KMS-11 (cell line): ENCODE results near the gene RAD51D.

Experiments
- H2AFZ ChIP-seq: fragments of 200-600 bp; sonication (generic); 2 replicates; pipeline ENCODE4 v1.6.1; 2016; ENCODE audit warnings: antibody characterized with exemption, mixed run types, low read depth
- H3K27ac ChIP-seq: fragments of 200-600 bp; sonication (generic); 2 replicates; pipeline ENCODE4 v1.6.1; 2016; ENCODE audit warnings: mild to moderate bottlenecking, mixed run types
- H3K27me3 ChIP-seq: fragments of 200-600 bp; sonication (generic); 2 replicates; pipeline ENCODE4 v1.6.1; 2017; ENCODE audit warnings: mild to moderate bottlenecking, low read depth, mixed run types, moderate library complexity; ENCODE audit not compliant: insufficient read depth
- H3K36me3 ChIP-seq: fragments of 200-600 bp; sonication (generic); 2 replicates; pipeline ENCODE4 v1.6.1; 2017; ENCODE audit warnings: mild to moderate bottlenecking, mixed run types; ENCODE audit not compliant: insufficient read depth
- H3K4me1 ChIP-seq: fragments of 200-600 bp; sonication (generic); 2 replicates; pipeline ENCODE4 v1.6.1; 2016; ENCODE audit warnings: mild to moderate bottlenecking, low read depth, mixed run types; ENCODE audit not compliant: poor library complexity, severe bottlenecking
- H3K4me2 ChIP-seq: fragments of 200-600 bp; sonication (generic); 2 replicates; pipeline ENCODE4 v1.7.0; 2016; ENCODE audit warnings: mild to moderate bottlenecking, mixed run types
- H3K4me3 ChIP-seq: fragments of 200-600 bp; sonication (generic); IDR thresholded peaks from 2 replicates; pipeline ENCODE4 v1.6.1; 2017; ENCODE audit warnings: low read depth, low read length, mixed read lengths; ENCODE audit not compliant: insufficient read depth
- H3K79me2 ChIP-seq: fragments of 200-600 bp; sonication (generic); 2 replicates; pipeline ENCODE4 v1.6.1; 2016; ENCODE audit warnings: low read depth, mixed run types; ENCODE audit not compliant: insufficient read depth
- H3K9ac ChIP-seq: fragments of 200-600 bp; sonication (generic); 2 replicates; pipeline ENCODE4 v1.6.1; 2016; ENCODE audit warnings: mild to moderate bottlenecking, mixed run types
- H4K20me1 ChIP-seq: fragments of 200-600 bp; sonication (generic); 2 replicates; pipeline ENCODE4 v1.6.1; 2016; ENCODE audit warnings: mild to moderate bottlenecking, mixed run types; ENCODE audit not compliant: insufficient read depth
- TF ChIP-seq, protein P1 (sequence below): fragments of 200-600 bp; sonication (generic); conservative IDR thresholded peaks from 2 replicates; pipeline ENCODE4 v1.6.1; 2017; ENCODE audit warnings: low read depth, mild to moderate bottlenecking, antibody characterized with exemption, low read length, moderate library complexity, mixed read lengths

The RAD51D gene

DNA sequence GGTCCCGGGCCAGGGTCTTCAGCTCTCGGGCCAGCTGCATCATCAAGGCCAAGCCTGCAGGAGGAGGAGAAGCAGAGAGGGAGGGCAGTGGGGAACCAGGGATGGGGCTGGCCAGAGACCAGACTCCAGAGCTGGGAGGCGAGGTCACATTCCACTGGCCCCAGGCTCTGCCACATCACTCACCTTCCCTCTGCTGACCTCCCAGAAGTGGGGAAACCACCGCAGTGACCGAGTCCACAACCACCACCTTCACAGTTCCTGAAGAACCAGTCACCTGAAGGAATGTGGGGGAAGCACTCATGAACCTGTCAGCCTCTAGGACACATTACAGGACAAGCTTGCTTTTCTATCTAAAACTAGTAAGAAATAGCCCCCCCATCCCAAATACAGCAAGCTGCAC, 16.4 kb downstream of the RAD51D start:
- Histone ChIP-seq H3K36me3 (0 out of 2 replicates have a peak, but pooled peaks cover 5% of the 10 kb centered on the region), H4K20me1 (no peaks in the 10 kb centered on the region), H3K27me3 (no peaks in the 10 kb centered on the region), H3K4me1 (no peaks in the 10 kb centered on the region), H2AFZ (no peak overlapping the region), H3K4me3 (no peak overlapping the region), H3K27ac (no peak overlapping the region), H3K79me2 (no peaks in the 10 kb centered on the region), H3K4me2 (no peak overlapping the region), H3K9ac (no peak overlapping the region)
- TF ChIP-seq, protein P1, sequence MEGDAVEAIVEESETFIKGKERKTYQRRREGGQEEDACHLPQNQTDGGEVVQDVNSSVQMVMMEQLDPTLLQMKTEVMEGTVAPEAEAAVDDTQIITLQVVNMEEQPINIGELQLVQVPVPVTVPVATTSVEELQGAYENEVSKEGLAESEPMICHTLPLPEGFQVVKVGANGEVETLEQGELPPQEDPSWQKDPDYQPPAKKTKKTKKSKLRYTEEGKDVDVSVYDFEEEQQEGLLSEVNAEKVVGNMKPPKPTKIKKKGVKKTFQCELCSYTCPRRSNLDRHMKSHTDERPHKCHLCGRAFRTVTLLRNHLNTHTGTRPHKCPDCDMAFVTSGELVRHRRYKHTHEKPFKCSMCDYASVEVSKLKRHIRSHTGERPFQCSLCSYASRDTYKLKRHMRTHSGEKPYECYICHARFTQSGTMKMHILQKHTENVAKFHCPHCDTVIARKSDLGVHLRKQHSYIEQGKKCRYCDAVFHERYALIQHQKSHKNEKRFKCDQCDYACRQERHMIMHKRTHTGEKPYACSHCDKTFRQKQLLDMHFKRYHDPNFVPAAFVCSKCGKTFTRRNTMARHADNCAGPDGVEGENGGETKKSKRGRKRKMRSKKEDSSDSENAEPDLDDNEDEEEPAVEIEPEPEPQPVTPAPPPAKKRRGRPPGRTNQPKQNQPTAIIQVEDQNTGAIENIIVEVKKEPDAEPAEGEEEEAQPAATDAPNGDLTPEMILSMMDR: no peak

- H3K27me3 ChIP-seq: no peaks in the 10 kb centered on the region
- no peaks in the 10 kb centered on the region for H4K20me1 ChIP-seq
- no peak overlapping the region for H3K27ac ChIP-seq
- H3K4me2 ChIP-seq: no peak overlapping the region
- no peaks in the 10 kb centered on the region for H3K79me2 ChIP-seq
- no peak overlapping the region for H2AFZ ChIP-seq
- no peaks in the 10 kb centered on the region for H3K4me1 ChIP-seq
- no peak overlapping the region for H3K4me3 ChIP-seq
- H3K36me3 ChIP-seq: 0 out of 2 replicates have a peak, but pooled peaks cover 5% of the 10 kb centered on the region
- TF ChIP-seq, protein P1: no peak
- H3K9ac ChIP-seq: no peak overlapping the region
These were observed 17.9 kb downstream of the RAD51D start for GRCh38 chr17:35101725-35102124.

- Histone ChIP-seq H3K79me2 (no peaks in the 10 kb centered on the region), H3K4me1 (no peaks in the 10 kb centered on the region), H3K36me3 (0 out of 2 replicates have a peak, but pooled peaks cover 5% of the 10 kb centered on the region), H2AFZ (no peak overlapping the region), H3K27me3 (no peaks in the 10 kb centered on the region), H4K20me1 (no peaks in the 10 kb centered on the region), H3K27ac (no peak overlapping the region), H3K4me2 (no peak overlapping the region), H3K4me3 (no peak overlapping the region), H3K9ac (no peak overlapping the region)
- TF ChIP-seq, protein P1: no peak
These were observed 18.6 kb downstream of the RAD51D start for GRCh38 chr17:35101036-35101435.

DNA sequence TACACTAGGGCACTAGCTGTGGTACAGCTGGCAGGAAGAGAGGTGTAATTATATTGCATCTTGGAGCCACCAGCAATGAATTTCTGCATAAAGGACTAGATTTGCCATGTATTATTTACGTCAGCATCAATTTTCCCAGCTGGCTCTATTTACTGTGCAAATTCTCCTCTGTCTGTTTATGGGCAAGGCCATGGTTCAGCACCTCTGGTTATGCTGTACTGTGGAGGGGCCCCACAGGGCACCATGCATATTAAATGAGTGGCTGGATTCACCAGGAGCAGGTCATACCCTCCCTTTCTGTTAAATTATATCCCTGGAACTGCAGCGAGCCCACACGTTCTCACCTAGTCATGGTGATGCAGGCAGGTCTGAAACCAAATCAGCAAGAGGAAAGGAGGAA, 19.8 kb downstream of the RAD51D start:
- Histone ChIP-seq H3K4me3 (no peak overlapping the region), H3K4me1 (no peaks in the 10 kb centered on the region), H4K20me1 (no peaks in the 10 kb centered on the region), H2AFZ (no peak overlapping the region), H3K9ac (no peak overlapping the region), H3K27ac (no peak overlapping the region), H3K79me2 (no peaks in the 10 kb centered on the region), H3K27me3 (no peaks in the 10 kb centered on the region), H3K4me2 (no peak overlapping the region), H3K36me3 (0 out of 2 replicates have a peak, but pooled peaks cover 5% of the 10 kb centered on the region)
- TF ChIP-seq, protein P1: no peak
